Chondrocyte (in vitro differentiated cells): ENCODE data around the gene SNORC. TPM values are rescaled to one million over a fixed set of nuclear protein-coding genes. Genes with fewer than 3 reads are reported as not detected.
A peak's percentile ranks its signal among the peaks of the same experiment; 100 is the strongest.

Source experiments
- DNase-seq: peaks from one replicate; pipeline ENCODE4 v3.0.0; 2021; ENCODE audit warnings: mixed read lengths, low spot score
- H3K27ac Mint-ChIP-seq: one replicate; pipeline ENCODE4 v1.8.0; 2021; ENCODE audit warnings: mild to moderate bottlenecking, moderate library complexity, mixed read lengths; ENCODE audit not compliant: unreplicated experiment
- H3K27me3 Mint-ChIP-seq: 2 replicates; pipeline ENCODE4 v1.8.0; 2021; ENCODE audit warnings: low read depth, mixed read lengths
- H3K36me3 Mint-ChIP-seq: 2 replicates; pipeline ENCODE4 v1.8.0; 2021; ENCODE audit warnings: low read depth, mixed read lengths
- H3K4me1 Mint-ChIP-seq: 2 replicates; pipeline ENCODE4 v1.8.0; 2021; ENCODE audit warnings: low read depth, mild to moderate bottlenecking, mixed read lengths
- H3K4me3 Mint-ChIP-seq: one replicate; pipeline ENCODE4 v1.8.0; 2021; ENCODE audit warnings: mild to moderate bottlenecking, moderate library complexity, mixed read lengths; ENCODE audit not compliant: unreplicated experiment
- H3K9me3 Mint-ChIP-seq: 2 replicates; pipeline ENCODE4 v1.8.0; 2021; ENCODE audit warnings: low read depth, mixed read lengths
- CTCF ChIP-seq: fragments of 200-600 bp; sonication (generic); IDR thresholded peaks from 2 replicates; pipeline ENCODE4 v1.5.0; 2021; ENCODE audit warnings: antibody characterized with exemption, mild to moderate bottlenecking, moderate library complexity
- total RNA-seq: library from RNA; stranded (reverse); gene quantifications from 3 replicates; pipeline ENCODE4 v1.2.1, GENCODE V29; 2021

The SNORC gene
- total RNA-seq, 1 donor from 2014 or later, result 2.1 TPM

- no peaks in the 10 kb centered on the region for H3K36me3 Mint-ChIP-seq
- DNase-seq, result no peak
Measured at GRCh38 chr2:232897598-232898408, 27.7 kb downstream of the SNORC start.

GRCh38 chr2:232898592-232899543 is 28.8 kb downstream of the SNORC start:
- Mint-ChIP-seq H3K27ac (no peak overlapping the region), H3K27me3 (no peaks in the 10 kb centered on the region), H3K4me3 (no peak overlapping the region), H3K9me3 (no peaks in the 10 kb centered on the region), H3K36me3 (no peaks in the 10 kb centered on the region), H3K4me1 (peaks cover 11% of the 10 kb centered on the region)
- TF ChIP-seq CTCF, result no peak
- no peak for DNase-seq

More at GRCh38 chr2:232897598-232898408, 27.7 kb downstream of the SNORC start:
- Mint-ChIP-seq H3K27me3 (no peaks in the 10 kb centered on the region), H3K4me3 (no peak overlapping the region), H3K4me1 (peaks cover 11% of the 10 kb centered on the region), H3K27ac (no peak overlapping the region), H3K9me3 (no peaks in the 10 kb centered on the region)
- TF ChIP-seq CTCF, result no peak

- Mint-ChIP-seq H3K4me3 (no peak overlapping the region), H3K27me3 (no peaks in the 10 kb centered on the region), H3K36me3 (no peaks in the 10 kb centered on the region), H3K4me1 (peaks cover 11% of the 10 kb centered on the region), H3K27ac (no peak overlapping the region), H3K9me3 (no peaks in the 10 kb centered on the region)
- no peak for TF ChIP-seq CTCF
- no peak for DNase-seq
Measured at GRCh38 chr2:232900811-232901735, 31.0 kb downstream of the SNORC start.

GRCh38 chr2:232901736-232902578 is 31.9 kb downstream of the SNORC start:
- H3K4me1 Mint-ChIP-seq, result peaks cover 11% of the 10 kb centered on the region
- peak overlapping the region; percentile 83 for H3K27ac Mint-ChIP-seq
- no peaks in the 10 kb centered on the region for H3K36me3 Mint-ChIP-seq
- H3K27me3 Mint-ChIP-seq, result no peaks in the 10 kb centered on the region
- H3K4me3 Mint-ChIP-seq, result no peak overlapping the region
- H3K9me3 Mint-ChIP-seq, result no peaks in the 10 kb centered on the region
- no peak for DNase-seq
- no peak for TF ChIP-seq CTCF
